ENCODE data around the gene MRE11.
"Not testable (repeated sequence)": the region's sequence is repeated elsewhere in the genome, so short reads cannot be mapped to it uniquely, and the experiment has no call there.

The MRE11 gene

GRCh38 chr11:94418123-94418765, 75.4 kb downstream of the MRE11 start:
- DNase-seq, result no peak

- DNase-seq, result no peak
Measured at GRCh38 chr11:94417386-94417987, 76.2 kb downstream of the MRE11 start.

- no peak for DNase-seq
Measured at GRCh38 chr11:94405062-94405833, 88.4 kb downstream of the MRE11 start.

GRCh38 chr11:94402355-94402754, 91.3 kb downstream of the MRE11 start:
- no peak for DNase-seq

DNA sequence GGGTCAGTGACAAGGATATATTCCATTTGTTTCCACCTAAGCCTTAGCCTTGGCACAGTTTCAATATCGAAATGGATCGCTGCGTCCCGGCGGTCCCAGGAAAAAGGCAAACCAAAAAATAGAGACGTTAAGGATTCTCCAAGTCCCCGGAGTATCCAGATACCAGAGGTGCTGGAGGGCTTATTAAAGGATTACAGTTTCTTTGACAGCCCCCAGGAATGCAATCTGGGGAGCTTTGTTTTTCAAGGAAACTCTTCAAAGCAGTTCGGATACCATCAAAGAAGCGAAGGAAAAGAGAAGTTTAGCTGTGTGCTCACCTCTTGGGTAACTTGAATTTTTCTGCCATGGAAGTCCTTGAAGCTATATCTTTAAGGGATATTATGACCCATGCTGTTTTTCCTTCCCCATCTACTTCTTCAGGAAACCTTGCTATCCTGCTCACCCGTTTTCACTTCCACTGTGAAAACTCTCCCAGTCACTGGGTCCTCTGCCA, 91.8 kb downstream of the MRE11 start:
- DNase-seq, result no peak

DNA sequence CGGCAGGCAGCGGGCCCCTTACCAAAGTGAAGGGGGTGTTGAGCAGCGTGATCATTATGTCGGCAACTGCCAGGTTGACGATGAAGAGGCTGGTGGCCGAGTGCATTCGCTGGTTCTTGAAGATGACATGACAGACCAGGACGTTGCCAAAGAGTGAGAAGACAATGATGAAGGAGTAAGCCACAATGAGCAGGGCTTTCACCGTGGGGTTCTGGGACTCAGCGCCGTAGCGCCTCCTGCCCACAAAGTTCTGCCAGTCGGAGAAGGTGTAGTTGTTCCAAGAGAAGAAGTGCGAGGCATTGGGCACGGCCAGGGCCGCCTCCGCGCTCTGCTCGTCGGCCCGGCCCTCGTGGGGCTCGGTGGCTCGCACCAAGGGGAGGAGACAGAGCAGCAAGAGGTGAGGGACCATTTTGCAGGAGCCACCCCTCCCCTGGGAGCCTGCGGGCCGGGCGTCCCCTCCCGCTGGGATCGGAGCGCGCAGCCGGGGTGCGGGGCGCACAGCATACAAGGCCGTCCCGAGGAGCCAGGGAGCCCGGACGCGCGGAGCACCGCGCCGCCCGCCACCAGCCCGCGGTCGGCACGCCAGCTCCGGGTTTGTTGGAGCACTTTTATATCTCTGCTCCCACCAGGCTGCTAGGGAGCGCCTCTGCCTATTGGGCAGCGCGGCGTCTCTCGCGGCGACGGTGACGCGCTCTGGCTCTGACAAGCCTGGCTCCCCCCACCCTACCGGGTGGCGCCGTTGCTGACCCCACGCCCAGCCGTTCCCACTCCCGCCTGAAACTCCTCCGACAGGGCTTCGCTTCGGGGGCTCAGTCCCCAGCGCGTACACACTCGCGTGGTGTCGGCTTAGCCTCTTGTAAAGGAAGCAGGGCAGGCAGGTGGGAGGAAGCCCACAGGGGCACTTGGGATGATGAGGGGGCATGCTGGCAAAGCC, 92.5 kb downstream of the MRE11 start, which contains the start of gene GPR83:
Gene GPR83, minus strand, starts transcription at position 581 of the 934 bp plus-strand sequence. Its CDS starts 172 bp downstream, at position 409.
- DNase-seq, result no peak

- DNase-seq, result no peak
Measured at GRCh38 chr11:94400457-94400838, 93.2 kb downstream of the MRE11 start.

- no peak for DNase-seq
Measured at GRCh38 chr11:94400050-94400449, 93.6 kb downstream of the MRE11 start.

- no peak for DNase-seq
Measured at GRCh38 chr11:94398101-94398500, 95.5 kb downstream of the MRE11 start.

- DNase-seq, result no peak
Measured at GRCh38 chr11:94396282-94396681, 97.4 kb downstream of the MRE11 start.

DNA sequence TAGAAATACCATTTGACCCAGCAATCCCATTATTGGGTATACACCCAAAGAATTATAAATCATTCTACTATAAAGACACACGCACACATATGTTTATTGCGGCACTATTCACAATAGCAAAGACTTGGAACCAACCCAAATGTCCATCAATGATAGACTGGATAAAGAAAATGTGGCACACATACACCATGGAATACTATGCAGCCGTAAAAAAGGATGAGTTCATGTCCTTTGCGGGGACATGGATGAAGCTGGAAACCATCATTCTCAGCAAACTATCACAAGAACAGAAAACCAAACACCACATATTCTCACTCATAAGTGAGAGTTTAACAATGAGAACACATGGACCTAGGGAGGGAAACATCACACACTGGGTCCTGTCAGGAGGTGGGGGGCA, 101.7 kb downstream of the MRE11 start:
- not testable (repeated sequence) for DNase-seq

DNA sequence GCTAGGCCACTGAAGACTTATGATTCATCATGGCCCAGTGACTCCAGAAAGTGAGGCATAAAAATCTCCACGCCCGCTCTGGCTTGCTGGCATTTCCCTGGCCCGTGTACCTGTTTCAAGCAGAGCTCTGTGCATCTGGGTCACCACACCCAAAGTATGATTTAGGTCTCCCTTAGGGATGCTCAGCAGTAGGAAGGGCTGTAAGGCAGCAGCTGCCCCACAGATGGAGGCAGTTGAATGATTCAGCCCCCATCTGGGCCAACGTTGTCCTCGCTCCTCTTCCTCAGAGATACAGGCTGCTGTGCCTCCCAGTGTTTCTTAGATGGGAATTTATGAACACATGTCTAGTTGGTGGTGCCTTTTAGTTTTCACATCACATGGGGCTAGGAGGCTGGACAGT, 114.0 kb downstream of the MRE11 start:
- no peak for DNase-seq

DNA sequence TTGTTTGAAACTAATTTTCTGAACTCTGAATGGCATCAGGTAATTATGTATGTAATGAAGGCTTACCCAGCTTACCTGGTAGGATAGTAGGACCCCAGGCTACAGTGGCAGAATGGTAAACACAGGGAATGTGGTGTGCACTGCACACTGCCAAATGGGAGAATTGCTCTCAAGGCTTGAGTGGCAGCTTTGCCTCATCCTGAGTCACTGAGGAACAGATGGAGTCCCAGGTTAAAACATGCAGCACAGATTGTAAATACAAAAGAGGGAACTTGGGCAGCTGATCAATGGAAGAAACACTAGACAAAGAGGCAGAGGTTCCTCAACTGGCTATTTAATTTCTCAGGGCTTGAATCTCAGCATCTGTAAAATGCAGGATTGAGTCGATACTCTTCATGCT, 116.8 kb downstream of the MRE11 start:
- DNase-seq, result no peak

- DNase-seq, result not testable (repeated sequence)
Measured at GRCh38 chr11:94370576-94370975, 123.1 kb downstream of the MRE11 start.

Data from activated gamma-delta T cell (primary cell).